ENCODE data around the gene CLASP1.
"Not testable (repeated sequence)": the region's sequence is repeated elsewhere in the genome, so short reads cannot be mapped to it uniquely, and the experiment has no call there.

Gene CLASP1

DNA sequence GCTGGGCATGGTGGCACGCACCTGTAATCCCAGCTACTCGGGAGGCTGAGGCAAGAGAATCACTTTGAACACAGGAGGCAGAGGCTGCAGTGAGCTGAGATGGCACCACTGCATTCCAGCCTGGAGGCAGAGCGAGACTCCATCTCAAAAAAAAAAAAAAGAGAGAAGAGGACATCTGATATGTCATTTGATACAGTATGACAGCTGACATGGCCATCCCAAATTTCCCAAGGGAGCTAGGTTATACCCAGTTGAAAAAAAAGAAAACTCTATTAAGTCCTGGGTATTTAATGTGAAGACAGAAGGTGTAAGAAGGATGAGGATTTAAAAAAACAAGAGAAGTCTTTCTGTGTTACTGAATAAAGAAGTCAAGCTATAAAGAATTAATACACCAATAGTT, 23.3 kb downstream of the CLASP1 start:
- no peak overlapping the region for H3K4me3 ChIP-seq (ENCODE audit: low read depth, low read length)
- TF ChIP-seq, protein P1, sequence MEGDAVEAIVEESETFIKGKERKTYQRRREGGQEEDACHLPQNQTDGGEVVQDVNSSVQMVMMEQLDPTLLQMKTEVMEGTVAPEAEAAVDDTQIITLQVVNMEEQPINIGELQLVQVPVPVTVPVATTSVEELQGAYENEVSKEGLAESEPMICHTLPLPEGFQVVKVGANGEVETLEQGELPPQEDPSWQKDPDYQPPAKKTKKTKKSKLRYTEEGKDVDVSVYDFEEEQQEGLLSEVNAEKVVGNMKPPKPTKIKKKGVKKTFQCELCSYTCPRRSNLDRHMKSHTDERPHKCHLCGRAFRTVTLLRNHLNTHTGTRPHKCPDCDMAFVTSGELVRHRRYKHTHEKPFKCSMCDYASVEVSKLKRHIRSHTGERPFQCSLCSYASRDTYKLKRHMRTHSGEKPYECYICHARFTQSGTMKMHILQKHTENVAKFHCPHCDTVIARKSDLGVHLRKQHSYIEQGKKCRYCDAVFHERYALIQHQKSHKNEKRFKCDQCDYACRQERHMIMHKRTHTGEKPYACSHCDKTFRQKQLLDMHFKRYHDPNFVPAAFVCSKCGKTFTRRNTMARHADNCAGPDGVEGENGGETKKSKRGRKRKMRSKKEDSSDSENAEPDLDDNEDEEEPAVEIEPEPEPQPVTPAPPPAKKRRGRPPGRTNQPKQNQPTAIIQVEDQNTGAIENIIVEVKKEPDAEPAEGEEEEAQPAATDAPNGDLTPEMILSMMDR (IDR thresholded peaks at IDR 0.05; ENCODE audit: control insufficient read depth, extremely low read depth, insufficient read depth) = no peak
- no peak for DNase-seq (ENCODE audit: low read depth)

DNA sequence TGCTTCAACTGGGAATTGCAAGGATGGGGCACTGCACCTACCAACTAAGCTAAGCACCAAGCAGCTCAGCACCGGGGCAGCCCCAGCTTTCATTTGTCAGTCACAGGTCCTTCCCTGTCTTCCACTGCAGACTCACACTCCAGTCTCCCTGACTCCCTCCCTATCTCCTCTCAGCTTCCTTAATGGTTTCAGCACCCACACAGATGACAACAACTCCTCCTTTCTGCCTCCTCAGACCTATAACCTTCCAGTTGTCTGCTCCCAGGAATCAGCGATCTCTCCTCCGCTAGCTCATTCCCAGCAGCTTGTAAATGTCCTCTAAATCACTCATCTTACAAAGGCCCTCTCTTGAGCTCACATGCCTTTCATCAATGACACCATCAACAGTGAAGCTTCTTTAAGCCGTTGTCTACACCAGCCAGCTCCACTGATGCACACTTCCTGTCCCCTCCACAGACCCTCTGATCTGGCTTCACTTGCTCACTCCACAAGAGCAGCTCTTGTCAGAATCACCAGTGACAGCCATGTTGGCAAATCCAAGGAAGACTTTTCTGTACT, 32.1 kb downstream of the CLASP1 start:
- no peak for DNase-seq (ENCODE audit: low read depth)
- TF ChIP-seq, protein P1 (IDR thresholded peaks at IDR 0.05; ENCODE audit: control insufficient read depth, extremely low read depth, insufficient read depth) = no peak
- H3K4me3 ChIP-seq (ENCODE audit: low read depth, low read length) = no peak overlapping the region

DNA sequence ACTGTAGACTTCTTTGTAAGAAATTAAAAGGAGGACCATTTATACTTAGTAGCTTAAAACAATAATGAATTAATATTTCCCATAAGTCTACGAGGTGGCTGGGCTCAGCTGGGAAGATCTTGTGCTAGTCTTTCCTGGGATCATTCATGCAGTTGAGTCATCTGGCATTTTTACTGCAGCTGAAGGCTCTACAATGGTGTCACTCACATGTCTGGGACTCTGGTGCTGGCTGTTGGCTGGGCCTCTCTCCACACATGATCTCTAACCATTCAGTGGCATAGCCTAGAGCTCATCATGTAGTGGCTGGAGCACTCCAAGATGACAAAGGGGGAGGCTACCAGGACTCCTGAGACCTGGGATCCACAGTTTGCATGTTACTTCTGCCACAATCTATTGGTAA, 35.5 kb downstream of the CLASP1 start:
- TF ChIP-seq, protein P1 (IDR thresholded peaks at IDR 0.05; ENCODE audit: control insufficient read depth, extremely low read depth, insufficient read depth) = no peak
- H3K4me3 ChIP-seq (ENCODE audit: low read depth, low read length) = no peak overlapping the region
- no peak for DNase-seq (ENCODE audit: low read depth)

DNA sequence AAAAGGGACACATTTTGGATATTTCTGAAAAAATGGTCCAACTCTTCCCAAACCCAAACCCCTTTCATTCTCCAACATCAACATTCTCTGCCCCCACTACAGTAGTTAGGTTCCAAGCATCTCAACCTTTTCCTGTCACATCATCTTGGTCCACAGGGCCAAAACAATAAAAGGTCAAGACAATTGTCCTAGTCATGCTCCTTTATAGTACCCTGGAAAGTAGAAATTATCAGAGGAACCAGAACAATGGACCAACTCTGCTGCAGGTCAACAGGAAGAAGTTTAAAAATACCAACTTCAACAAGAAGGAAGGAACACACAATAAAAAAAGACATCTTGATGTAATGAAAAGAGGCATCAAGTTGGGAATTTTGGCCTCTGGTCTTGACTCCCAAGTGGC, 36.1 kb downstream of the CLASP1 start:
- H3K4me3 ChIP-seq (ENCODE audit: low read depth, low read length) = no peak overlapping the region
- TF ChIP-seq, protein P1 (IDR thresholded peaks at IDR 0.05; ENCODE audit: control insufficient read depth, extremely low read depth, insufficient read depth) = no peak
- no peak for DNase-seq (ENCODE audit: low read depth)

DNA sequence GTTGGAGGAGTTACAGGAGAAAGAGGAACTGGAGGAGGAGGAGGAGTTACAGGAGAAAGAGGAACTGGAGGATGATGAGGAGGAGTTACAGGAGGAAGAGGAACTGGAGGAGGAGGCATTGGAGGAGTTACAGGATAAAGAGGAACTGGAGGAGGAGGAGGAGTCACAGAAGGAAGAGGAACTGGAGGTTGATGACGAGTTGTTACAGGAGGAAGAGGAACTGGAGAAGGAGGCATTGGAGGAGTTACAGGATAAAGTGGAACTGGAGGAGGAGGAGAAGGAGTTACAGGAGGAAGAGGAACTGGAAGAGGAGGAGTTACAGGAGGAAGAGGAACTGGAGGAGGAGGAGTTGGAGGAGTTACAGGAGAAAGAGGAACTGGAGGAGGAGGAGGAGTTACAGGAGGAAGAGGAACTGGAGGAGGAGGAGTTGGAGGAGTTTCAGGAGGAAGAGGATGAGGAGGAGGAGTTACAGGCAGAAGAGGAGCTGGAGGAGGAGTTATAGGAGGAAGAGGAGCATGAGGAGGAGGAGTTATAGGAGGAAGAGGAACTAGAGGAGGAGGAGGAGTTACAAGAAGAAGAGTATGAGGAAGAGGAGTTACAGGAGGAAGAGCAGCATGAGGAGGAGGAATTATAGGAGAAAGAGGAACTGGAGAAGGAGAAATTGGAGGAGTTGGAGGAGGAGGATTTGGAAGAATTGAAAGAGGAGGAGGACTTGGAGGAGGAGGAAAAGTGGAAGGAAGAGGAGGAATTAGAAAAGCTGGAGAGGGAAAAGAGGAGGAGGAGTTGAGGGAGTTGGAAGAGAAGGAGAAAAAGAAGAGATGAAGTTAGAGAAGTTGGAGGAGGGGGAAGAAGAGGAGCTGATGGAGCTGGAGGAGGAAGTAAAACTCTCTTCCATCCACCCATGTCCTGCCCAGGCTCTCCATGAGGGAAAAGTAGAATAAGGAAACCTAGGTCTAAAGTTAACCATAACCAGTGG, 37.2 kb downstream of the CLASP1 start:
- no peak for DNase-seq (ENCODE audit: low read depth)
- TF ChIP-seq, protein P1 (IDR thresholded peaks at IDR 0.05; ENCODE audit: control insufficient read depth, extremely low read depth, insufficient read depth) = no peak
- no peak overlapping the region for H3K4me3 ChIP-seq (ENCODE audit: low read depth, low read length)

DNA sequence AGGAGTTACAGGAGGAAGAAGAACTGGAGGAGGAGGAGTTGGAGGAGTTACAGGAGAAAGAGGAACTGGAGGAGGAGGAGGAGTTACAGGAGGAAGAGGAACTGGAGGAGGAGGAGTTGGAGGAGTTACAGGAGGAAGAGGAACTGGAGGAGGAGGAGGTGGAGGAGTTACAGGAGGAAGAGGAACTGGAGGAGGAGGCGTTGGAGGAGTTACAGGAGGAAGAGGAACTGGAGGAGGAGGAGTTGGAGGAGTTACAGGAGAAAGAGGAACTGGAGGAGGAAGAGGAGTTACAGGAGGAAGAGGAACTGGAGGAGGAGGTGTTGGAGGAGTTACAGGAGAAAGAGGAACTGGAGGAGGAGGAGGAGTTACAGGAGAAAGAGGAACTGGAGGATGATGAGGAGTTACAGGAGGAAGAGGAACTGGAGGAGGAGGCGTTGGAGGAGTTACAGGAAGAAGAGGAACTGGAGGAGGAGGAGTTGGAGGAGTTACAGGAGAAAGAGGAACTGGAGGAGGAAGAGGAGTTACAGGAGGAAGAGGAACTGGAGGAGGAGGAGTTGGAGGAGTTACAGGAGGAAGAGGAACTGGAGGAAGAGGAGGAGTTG, 38.1 kb downstream of the CLASP1 start:
- not testable (repeated sequence) for H3K4me3 ChIP-seq (ENCODE audit: low read depth, low read length); DNase-seq (ENCODE audit: low read depth)

DNA sequence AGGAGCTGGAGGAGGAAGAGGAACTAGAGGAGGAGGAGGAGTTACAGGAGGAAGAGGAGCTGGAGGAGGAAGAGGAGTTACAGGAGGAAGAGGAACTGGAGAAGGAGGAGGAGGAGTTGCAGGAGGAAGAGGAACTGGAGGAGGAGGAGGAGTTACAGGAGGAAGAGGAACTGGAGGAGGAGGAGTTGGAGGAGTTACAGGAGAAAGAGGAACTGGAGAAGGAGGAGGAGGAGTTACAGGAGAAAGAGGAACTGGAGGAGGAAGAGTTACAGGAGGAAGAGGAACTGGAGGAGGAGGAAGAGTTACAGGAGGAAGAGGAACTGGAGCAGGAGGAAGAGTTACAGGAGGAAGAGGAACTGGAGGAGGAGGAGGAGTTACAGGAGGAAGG, 38.8 kb downstream of the CLASP1 start:
- not testable (repeated sequence) for H3K4me3 ChIP-seq (ENCODE audit: low read depth, low read length); DNase-seq (ENCODE audit: low read depth)

Data from LNCaP clone FGC (cell line).